NCI-H748 (cell line): ENCODE results near the gene TBC1D19.

ENCODE experiments used
- DNase-seq: peaks from one replicate; lab custom pipeline; 2025; ENCODE audit not compliant: unreplicated experiment; lab: John Stamatoyannopoulos, UW

Gene TBC1D19

GRCh38 chr4:26772096-26772873 lies 188.4 kb downstream of the TBC1D19 start:
- DNase-seq, result peak; percentile 65

- DNase-seq, result no peak
Measured at GRCh38 chr4:26779224-26779623, 195.3 kb downstream of the TBC1D19 start.

- DNase-seq, result no peak
Measured at GRCh38 chr4:26779674-26780073, 195.8 kb downstream of the TBC1D19 start.

GRCh38 chr4:26780539-26780938 lies 196.7 kb downstream of the TBC1D19 start:
- DNase-seq, result no peak

GRCh38 chr4:26782168-26782829 lies 198.4 kb downstream of the TBC1D19 start:
- DNase-seq, result no peak

- no peak for DNase-seq
Measured at GRCh38 chr4:26782830-26783202, 198.9 kb downstream of the TBC1D19 start.

- DNase-seq, result no peak
Measured at GRCh38 chr4:26784207-26784865, 200.5 kb downstream of the TBC1D19 start.

GRCh38 chr4:26785312-26785711 lies 201.4 kb downstream of the TBC1D19 start:
- DNase-seq, result no peak

GRCh38 chr4:26785810-26786209 lies 201.9 kb downstream of the TBC1D19 start:
- DNase-seq, result no peak

- DNase-seq, result no peak
Measured at GRCh38 chr4:26786916-26787315, 203.0 kb downstream of the TBC1D19 start.

GRCh38 chr4:26787461-26788340 lies 203.8 kb downstream of the TBC1D19 start:
- DNase-seq, result no peak

- DNase-seq, result no peak
Measured at GRCh38 chr4:26788341-26788733, 204.5 kb downstream of the TBC1D19 start.

- DNase-seq, result no peak
Measured at GRCh38 chr4:26789208-26789607, 205.3 kb downstream of the TBC1D19 start.

GRCh38 chr4:26791346-26791745 lies 207.5 kb downstream of the TBC1D19 start:
- DNase-seq, result no peak

- no peak for DNase-seq
Measured at GRCh38 chr4:26792639-26793038, 208.8 kb downstream of the TBC1D19 start.

GRCh38 chr4:26793735-26794134 lies 209.9 kb downstream of the TBC1D19 start:
- no peak for DNase-seq

GRCh38 chr4:26796081-26796480 lies 212.2 kb downstream of the TBC1D19 start:
- no peak for DNase-seq

GRCh38 chr4:26802790-26803189 lies 218.9 kb downstream of the TBC1D19 start:
- DNase-seq, result no peak

GRCh38 chr4:26803211-26803861 lies 219.5 kb downstream of the TBC1D19 start:
- no peak for DNase-seq

GRCh38 chr4:26804451-26804850 lies 220.6 kb downstream of the TBC1D19 start:
- DNase-seq, result no peak

- DNase-seq, result no peak
Measured at GRCh38 chr4:26804925-26805324, 221.0 kb downstream of the TBC1D19 start.
